ENCODE results near the gene SLIT3.

GRCh38 chr5:168829044-168829443 lies 471.9 kb downstream of the SLIT3 start:
- TF ChIP-seq CTCF (conservative IDR thresholded peaks at IDR 0.05; ENCODE audit: low read length): no peak
- no peak for TF ChIP-seq EZH2phosphoT487 (IDR thresholded peaks at IDR 0.05; ENCODE audit: borderline replicate concordance)

All from Loucy (cell line).